ENCODE results near the gene HOXD1.

HOXD1 gene

DNA sequence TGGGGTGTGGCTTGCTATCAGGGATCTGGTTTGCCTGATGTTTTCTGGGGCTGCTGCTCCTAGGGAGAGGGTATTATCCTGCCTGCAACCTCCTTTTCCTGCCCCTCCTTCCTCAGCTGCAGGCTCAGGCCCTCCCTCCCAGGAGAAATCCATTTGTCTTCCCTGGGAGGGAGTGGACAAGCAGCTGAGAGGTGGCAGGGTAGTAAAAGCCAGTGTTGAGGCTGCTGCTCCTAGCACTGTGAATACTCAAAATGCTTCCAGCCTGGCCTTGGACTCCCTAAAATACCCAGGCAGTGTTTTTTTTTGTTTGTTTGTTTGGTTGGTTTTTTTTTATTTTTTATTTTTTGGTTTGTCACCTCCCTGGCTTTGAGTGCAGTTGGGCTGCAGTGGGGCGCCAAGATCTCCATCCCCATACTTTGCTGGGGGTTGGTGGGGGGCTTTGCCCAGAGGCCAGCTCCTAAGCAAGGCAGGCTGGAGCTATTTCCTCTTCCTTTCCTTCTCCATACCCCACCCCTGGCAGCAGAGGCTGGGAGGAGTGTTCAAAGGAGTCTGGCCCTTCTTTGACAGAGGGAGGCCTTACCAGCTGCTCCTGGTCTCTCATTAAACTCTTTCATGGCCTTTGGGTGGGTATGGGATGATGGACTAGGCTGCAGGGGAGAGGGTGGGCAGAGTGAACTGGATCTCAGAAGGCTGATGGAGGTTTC lies 17.7 kb upstream of the HOXD1 start:
- H3K9ac ChIP-seq (ENCODE audit: low read length): no peak overlapping the region
- H3K4me1 ChIP-seq (ENCODE audit: insufficient read depth, low read length, severe bottlenecking): peaks cover 4% of the 10 kb centered on the region
- TF ChIP-seq EZH2 (IDR thresholded peaks at IDR 0.05; ENCODE audit: borderline replicate concordance, low read length): no peak
- TF ChIP-seq, protein P1, sequence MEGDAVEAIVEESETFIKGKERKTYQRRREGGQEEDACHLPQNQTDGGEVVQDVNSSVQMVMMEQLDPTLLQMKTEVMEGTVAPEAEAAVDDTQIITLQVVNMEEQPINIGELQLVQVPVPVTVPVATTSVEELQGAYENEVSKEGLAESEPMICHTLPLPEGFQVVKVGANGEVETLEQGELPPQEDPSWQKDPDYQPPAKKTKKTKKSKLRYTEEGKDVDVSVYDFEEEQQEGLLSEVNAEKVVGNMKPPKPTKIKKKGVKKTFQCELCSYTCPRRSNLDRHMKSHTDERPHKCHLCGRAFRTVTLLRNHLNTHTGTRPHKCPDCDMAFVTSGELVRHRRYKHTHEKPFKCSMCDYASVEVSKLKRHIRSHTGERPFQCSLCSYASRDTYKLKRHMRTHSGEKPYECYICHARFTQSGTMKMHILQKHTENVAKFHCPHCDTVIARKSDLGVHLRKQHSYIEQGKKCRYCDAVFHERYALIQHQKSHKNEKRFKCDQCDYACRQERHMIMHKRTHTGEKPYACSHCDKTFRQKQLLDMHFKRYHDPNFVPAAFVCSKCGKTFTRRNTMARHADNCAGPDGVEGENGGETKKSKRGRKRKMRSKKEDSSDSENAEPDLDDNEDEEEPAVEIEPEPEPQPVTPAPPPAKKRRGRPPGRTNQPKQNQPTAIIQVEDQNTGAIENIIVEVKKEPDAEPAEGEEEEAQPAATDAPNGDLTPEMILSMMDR (IDR thresholded peaks at IDR 0.05; ENCODE audit: low read length): no peak
- no peak overlapping the region for H3K4me3 ChIP-seq (ENCODE audit: low read depth, low read length, poor library complexity, severe bottlenecking)
- H3F3A ChIP-seq (ENCODE audit: insufficient read depth, low read length): no peaks in the 10 kb centered on the region
- H3K27me3 ChIP-seq (ENCODE audit: insufficient read depth, low read length): no peaks in the 10 kb centered on the region; the same call in 1 of the 2 replicates
- H3K9me2 ChIP-seq (ENCODE audit: low read depth, low read length): no peaks in the 10 kb centered on the region
- H3K27ac ChIP-seq (ENCODE audit: low read depth, low read length, poor library complexity, severe bottlenecking): no peak overlapping the region
- no peaks in the 10 kb centered on the region for H3K9me3 ChIP-seq (ENCODE audit: low read length)
- no peak overlapping the region for H3K4me2 ChIP-seq (ENCODE audit: low read length)
- H3K36me3 ChIP-seq (ENCODE audit: insufficient read depth, low read length): no peaks in the 10 kb centered on the region
- no peaks in the 10 kb centered on the region for H4K20me1 ChIP-seq (ENCODE audit: insufficient read depth, low read length)
- H3K79me2 ChIP-seq (ENCODE audit: insufficient read depth, low read length): no peaks in the 10 kb centered on the region
- no peak overlapping the region for H2AFZ ChIP-seq (ENCODE audit: low read length)

DNA sequence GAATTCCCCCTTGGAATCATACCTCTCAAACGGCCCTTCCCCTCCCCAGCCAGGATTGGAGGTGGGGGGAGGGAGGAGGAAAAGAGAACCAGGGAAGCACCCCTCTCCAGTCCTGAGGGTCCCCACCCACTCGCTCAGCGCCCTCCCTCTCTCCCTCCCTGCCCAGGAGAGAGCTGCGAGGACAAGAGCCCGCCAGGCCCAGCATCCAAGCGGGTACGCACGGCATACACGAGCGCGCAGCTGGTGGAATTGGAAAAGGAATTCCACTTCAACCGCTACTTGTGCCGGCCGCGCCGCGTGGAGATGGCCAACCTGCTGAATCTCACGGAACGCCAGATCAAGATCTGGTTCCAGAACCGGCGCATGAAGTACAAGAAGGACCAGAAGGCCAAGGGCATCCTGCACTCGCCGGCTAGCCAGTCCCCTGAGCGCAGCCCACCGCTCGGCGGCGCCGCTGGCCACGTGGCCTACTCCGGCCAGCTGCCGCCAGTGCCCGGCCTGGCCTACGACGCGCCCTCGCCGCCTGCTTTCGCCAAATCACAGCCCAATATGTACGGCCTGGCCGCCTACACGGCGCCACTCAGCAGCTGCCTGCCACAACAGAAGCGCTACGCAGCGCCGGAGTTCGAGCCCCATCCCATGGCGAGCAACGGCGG lies 17.0 kb upstream of the HOXD1 start:
- no peaks in the 10 kb centered on the region for H3K36me3 ChIP-seq (ENCODE audit: insufficient read depth, low read length)
- no peaks in the 10 kb centered on the region for H3K79me2 ChIP-seq (ENCODE audit: insufficient read depth, low read length)
- H3K9ac ChIP-seq (ENCODE audit: low read length): no peak overlapping the region
- H3K27me3 ChIP-seq (ENCODE audit: insufficient read depth, low read length): peaks cover 5% of the 10 kb centered on the region; the same call in 1 of the 2 replicates
- no peak overlapping the region for H3K4me3 ChIP-seq (ENCODE audit: low read depth, low read length, poor library complexity, severe bottlenecking)
- H3K9me3 ChIP-seq (ENCODE audit: low read length): no peaks in the 10 kb centered on the region
- H3K27ac ChIP-seq (ENCODE audit: low read depth, low read length, poor library complexity, severe bottlenecking): no peak overlapping the region
- H2AFZ ChIP-seq (ENCODE audit: low read length): no peak overlapping the region
- no peaks in the 10 kb centered on the region for H3F3A ChIP-seq (ENCODE audit: insufficient read depth, low read length)
- no peaks in the 10 kb centered on the region for H3K9me2 ChIP-seq (ENCODE audit: low read depth, low read length)
- no peaks in the 10 kb centered on the region for H4K20me1 ChIP-seq (ENCODE audit: insufficient read depth, low read length)
- TF ChIP-seq, protein P1 (IDR thresholded peaks at IDR 0.05; ENCODE audit: low read length): no peak
- TF ChIP-seq EZH2 (IDR thresholded peaks at IDR 0.05; ENCODE audit: borderline replicate concordance, low read length): no peak
- H3K4me1 ChIP-seq (ENCODE audit: insufficient read depth, low read length, severe bottlenecking): peaks cover 4% of the 10 kb centered on the region
- H3K4me2 ChIP-seq (ENCODE audit: low read length): no peak overlapping the region

DNA sequence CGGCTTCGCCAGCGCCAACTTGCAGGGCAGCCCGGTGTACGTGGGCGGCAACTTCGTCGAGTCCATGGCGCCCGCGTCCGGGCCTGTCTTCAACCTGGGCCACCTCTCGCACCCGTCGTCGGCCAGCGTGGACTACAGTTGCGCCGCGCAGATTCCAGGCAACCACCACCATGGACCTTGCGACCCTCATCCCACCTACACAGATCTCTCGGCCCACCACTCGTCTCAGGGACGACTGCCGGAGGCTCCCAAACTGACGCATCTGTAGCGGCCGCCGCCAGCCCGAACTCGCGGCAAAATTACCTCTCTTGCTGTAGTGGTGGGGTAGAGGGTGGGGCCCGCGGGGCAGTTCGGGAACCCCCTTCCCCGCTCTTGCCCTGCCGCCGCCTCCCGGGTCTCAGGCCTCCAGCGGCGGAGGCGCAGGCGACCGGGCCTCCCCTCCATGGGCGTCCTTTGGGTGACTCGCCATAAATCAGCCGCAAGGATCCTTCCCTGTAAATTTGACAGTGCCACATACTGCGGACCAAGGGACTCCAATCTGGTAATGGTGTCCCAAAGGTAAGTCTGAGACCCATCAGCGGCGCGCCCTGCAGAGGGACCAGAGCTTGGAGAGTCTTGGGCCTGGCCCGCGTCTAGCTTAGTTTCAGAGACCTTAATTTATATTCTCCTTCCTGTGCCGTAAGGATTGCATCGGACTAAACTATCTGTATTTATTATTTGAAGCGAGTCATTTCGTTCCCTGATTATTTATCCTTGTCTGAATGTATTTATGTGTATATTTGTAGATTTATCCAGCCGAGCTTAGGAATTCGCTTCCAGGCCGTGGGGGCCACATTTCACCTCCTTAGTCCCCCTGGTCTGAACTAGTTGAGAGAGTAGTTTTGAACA lies 16.2 kb upstream of the HOXD1 start:
- no peak for TF ChIP-seq EZH2 (IDR thresholded peaks at IDR 0.05; ENCODE audit: borderline replicate concordance, low read length)
- TF ChIP-seq, protein P1 (IDR thresholded peaks at IDR 0.05; ENCODE audit: low read length): no peak
- H3F3A ChIP-seq (ENCODE audit: insufficient read depth, low read length): no peaks in the 10 kb centered on the region
- H3K36me3 ChIP-seq (ENCODE audit: insufficient read depth, low read length): no peaks in the 10 kb centered on the region
- H3K9me3 ChIP-seq (ENCODE audit: low read length): no peaks in the 10 kb centered on the region
- H3K9ac ChIP-seq (ENCODE audit: low read length): no peak overlapping the region
- no peak overlapping the region for H3K27ac ChIP-seq (ENCODE audit: low read depth, low read length, poor library complexity, severe bottlenecking)
- H3K4me2 ChIP-seq (ENCODE audit: low read length): no peak overlapping the region
- peaks cover 8% of the 10 kb centered on the region; the same call in 1 of the 2 replicates for H3K27me3 ChIP-seq (ENCODE audit: insufficient read depth, low read length)
- no peaks in the 10 kb centered on the region for H4K20me1 ChIP-seq (ENCODE audit: insufficient read depth, low read length)
- H3K79me2 ChIP-seq (ENCODE audit: insufficient read depth, low read length): no peaks in the 10 kb centered on the region
- no peak overlapping the region for H2AFZ ChIP-seq (ENCODE audit: low read length)
- peaks cover 4% of the 10 kb centered on the region for H3K4me1 ChIP-seq (ENCODE audit: insufficient read depth, low read length, severe bottlenecking)
- no peaks in the 10 kb centered on the region for H3K9me2 ChIP-seq (ENCODE audit: low read depth, low read length)
- no peak overlapping the region for H3K4me3 ChIP-seq (ENCODE audit: low read depth, low read length, poor library complexity, severe bottlenecking)
